GM19099 (cell line): Measurements from ENCODE around the gene CACNB3.

ENCODE experiments used
- POLR2A ChIP-seq: IDR thresholded peaks from 3 replicates; pipeline ENCODE4 v1.6.1; 2011; ENCODE audit warnings: low read depth; ENCODE audit not compliant: insufficient read length; ENCODE audit errors: extremely low read depth

The CACNB3 gene

DNA sequence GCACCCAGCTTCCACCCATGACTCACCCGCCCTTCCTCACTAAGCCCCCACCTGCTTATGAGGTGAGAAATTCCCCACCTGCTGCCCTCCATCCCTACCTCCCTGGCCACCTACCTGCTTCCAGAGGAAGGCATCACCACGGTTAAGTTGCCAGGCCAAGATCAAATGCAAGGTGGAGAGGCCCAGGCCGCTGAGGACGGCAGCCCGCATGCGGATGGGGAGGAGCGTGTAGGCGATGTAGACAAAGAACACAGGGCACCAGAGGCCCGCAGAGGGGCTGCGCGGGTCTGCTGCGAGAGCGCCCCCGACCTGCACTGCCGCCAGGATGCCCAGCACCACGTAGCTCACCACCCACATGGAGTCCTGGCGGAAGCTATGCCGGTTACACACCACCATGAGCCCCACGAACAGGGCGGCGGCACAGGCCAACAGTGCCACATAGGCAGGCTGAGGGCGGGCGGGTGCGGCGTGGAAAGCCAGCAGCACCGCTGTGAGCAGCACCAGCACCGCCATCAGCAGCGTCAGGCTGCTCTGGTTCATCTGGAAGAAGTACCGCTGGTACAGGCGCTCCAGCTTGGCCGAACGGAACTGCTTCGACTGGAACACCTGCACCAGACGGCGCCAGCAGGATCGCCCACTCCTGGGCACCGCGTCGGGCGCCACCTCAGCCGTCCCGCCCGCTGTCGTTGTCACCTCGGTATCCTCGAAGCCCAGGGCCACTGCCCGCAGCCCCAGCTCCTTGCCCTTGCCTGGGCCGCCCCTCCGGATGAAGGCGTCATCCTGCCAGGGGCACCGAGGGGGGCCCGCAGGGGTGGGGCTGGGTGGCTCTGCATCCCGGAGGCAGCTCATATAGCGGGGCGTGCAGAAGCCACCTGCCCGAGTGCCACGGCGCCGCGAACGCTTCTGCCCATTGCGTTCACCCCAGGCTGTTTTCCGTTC, 35.6 kb upstream of the CACNB3 start:
- no peak for TF ChIP-seq POLR2A

- TF ChIP-seq POLR2A: no peak
Observed at GRCh38 chr12:48783432-48783831, 34.9 kb upstream of the CACNB3 start.

- no peak for TF ChIP-seq POLR2A
Observed at GRCh38 chr12:48786591-48787544, 31.4 kb upstream of the CACNB3 start.

GRCh38 chr12:48787791-48788523, 30.3 kb upstream of the CACNB3 start:
- TF ChIP-seq POLR2A: no peak

DNA sequence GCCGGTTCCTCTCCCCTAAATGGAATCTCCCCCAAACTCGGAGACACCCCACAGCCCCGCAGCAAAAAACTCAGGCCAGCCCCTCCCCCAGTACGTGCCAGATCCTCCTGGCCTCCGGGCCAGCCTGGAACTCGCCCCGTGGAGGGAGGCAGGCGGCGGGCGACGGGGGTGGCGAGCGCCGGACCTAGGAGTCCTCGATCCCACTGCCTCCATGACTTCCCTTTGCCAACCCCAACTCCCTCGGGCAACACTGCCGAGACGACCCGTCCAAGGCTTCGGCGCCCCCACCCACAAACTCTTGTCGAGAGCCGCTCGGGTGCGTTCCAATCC, 29.8 kb upstream of the CACNB3 start:
- no peak for TF ChIP-seq POLR2A

GRCh38 chr12:48788854-48789775, 29.2 kb upstream of the CACNB3 start, which contains the start of gene ADCY6:
Gene ADCY6 (minus strand): TSS chr12:48789089. CDS start chr12:48783434, 5,655 bp downstream.
- peak; percentile 33 for TF ChIP-seq POLR2A

DNA sequence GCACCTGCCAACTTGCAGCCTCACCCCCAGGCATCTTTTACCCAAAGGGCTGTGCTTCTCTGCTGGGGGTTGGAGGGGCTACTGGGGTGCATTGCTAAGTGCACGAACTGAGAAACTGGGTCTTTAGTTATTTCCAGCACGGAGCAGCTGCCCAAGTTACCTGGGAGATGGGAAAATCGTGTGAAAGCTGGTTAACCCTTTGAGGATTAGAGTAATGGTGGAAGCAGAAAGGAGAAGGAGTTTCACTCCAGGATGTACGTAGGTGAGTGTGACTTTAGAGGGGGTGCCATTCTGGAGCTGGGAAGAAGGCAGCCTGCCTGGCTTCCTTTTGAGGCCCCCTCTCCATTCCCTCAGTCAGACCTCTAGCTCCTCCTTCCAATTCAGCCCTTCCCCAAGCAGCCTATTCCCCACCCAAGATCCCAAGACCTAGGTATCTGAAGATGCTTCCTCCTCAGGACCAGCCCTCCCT, 28.4 kb upstream of the CACNB3 start:
- no peak for TF ChIP-seq POLR2A

GRCh38 chr12:48793696-48794095, 24.6 kb upstream of the CACNB3 start:
- TF ChIP-seq POLR2A: no peak

GRCh38 chr12:48794870-48795269, 23.4 kb upstream of the CACNB3 start:
- TF ChIP-seq POLR2A: no peak

- no peak for TF ChIP-seq POLR2A
Observed at GRCh38 chr12:48795550-48796455, 22.5 kb upstream of the CACNB3 start.

- TF ChIP-seq POLR2A: no peak
Observed at GRCh38 chr12:48796976-48797375, 21.3 kb upstream of the CACNB3 start.

DNA sequence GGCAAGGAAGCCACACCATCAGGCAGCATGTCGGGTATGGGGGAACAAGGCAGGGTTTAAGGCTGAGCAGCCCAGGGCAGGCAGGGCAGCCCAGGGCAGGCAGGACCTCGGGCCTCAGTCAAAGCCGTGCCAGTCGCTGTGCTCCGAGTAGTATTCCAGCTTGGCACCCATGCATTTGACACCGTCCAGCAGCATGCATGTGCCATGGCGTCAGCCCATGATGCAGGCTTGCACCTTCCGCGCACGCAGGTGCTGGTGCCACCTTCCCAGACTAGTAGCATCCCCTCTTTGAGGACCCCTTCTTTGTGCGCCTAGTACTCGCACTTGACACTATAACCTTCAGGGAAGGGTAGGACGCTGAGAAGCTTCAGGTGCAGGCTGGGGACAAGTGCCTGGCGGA, 17.8 kb upstream of the CACNB3 start:
- TF ChIP-seq POLR2A: no peak

- no peak for TF ChIP-seq POLR2A
Observed at GRCh38 chr12:48800971-48801370, 17.3 kb upstream of the CACNB3 start.
